Activated T-helper 1 cell treated with anti-CD3 and anti-CD28 coated beads, Interleukin-12 subunit alpha, Interleukin-12 subunit beta, Interleukin-2, Interleukin-4 antibody, amounts not matched to agents 30 ng/mL and 10 ng/mL and 1 ng/mL, durations not matched to agents 14 hours and 24 hours and 36 hours (primary cell): ENCODE results near the gene BCAS1. TPM values are rescaled to one million over a fixed set of nuclear protein-coding genes. Genes with fewer than 3 reads are reported as not detected.

Source experiments
- DNase-seq: peaks from one replicate; pipeline ENCODE4 v3.0.0; 2021; ENCODE audit warnings: low spot score
- H3K27ac Mint-ChIP-seq: one replicate; pipeline ENCODE4 v1.8.0; 2021; ENCODE audit warnings: mild to moderate bottlenecking, mixed read lengths
- H3K27me3 Mint-ChIP-seq: one replicate; pipeline ENCODE4 v1.8.0; 2022; ENCODE audit warnings: mild to moderate bottlenecking, moderate library complexity, mixed read lengths; ENCODE audit not compliant: insufficient read depth
- H3K36me3 Mint-ChIP-seq: one replicate; pipeline ENCODE4 v1.8.0; 2021; ENCODE audit warnings: low read depth, mixed read lengths
- H3K4me1 Mint-ChIP-seq: one replicate; pipeline ENCODE4 v1.8.0; 2021; ENCODE audit warnings: low read depth, mixed read lengths
- H3K4me3 Mint-ChIP-seq: one replicate; pipeline ENCODE4 v1.8.0; 2021; ENCODE audit warnings: mild to moderate bottlenecking, moderate library complexity, mixed read lengths
- H3K9me3 Mint-ChIP-seq: one replicate; pipeline ENCODE4 v1.8.0; 2021; ENCODE audit warnings: mixed read lengths
- intact Hi-C: fragments of 100-400 bp; cut with micrococcal nuclease; formaldehyde crosslinking; loops from one replicate; pipeline ENCODE4 v1.15.1; 2024
- total RNA-seq: library from RNA; stranded (reverse); gene quantifications from 2 replicates; pipeline ENCODE4 v1.2.3, GENCODE V29; 2022

Gene BCAS1
- total RNA-seq, 1 donor from 2014 or later = not detected

GRCh38 chr20:53949319-53949839, 121.0 kb downstream of the BCAS1 start:
- Mint-ChIP-seq H3K27me3 (no peaks in the 10 kb centered on the region), H3K27ac (peak overlapping the region; percentile 92), H3K4me1 (peaks cover 35% of the 10 kb centered on the region), H3K4me3 (peak overlapping the region; percentile 72), H3K36me3 (peaks cover 4% of the 10 kb centered on the region), H3K9me3 (peaks cover 13% of the 10 kb centered on the region)
- intact Hi-C loops = loop anchor here (1.0 to 5.0 kb wide), 3 partner anchors 79 to 258 kb away; partner anchors contain the start of gene PFDN4
- DNase-seq = peak; percentile 75

- intact Hi-C loops = loop anchor here (1.0 to 5.0 kb wide), 3 partner anchors 78 to 259 kb away; partner anchors contain the start of gene PFDN4
- peaks cover 4% of the 10 kb centered on the region for H3K36me3 Mint-ChIP-seq
- H3K9me3 Mint-ChIP-seq = peaks cover 12% of the 10 kb centered on the region
- H3K4me1 Mint-ChIP-seq = peaks cover 42% of the 10 kb centered on the region
- peak overlapping the region; percentile 92 for H3K27ac Mint-ChIP-seq
- no peaks in the 10 kb centered on the region for H3K27me3 Mint-ChIP-seq
- peak overlapping the region; percentile 72 for H3K4me3 Mint-ChIP-seq
- DNase-seq = no peak
Measured at GRCh38 chr20:53948383-53949318, 121.7 kb downstream of the BCAS1 start.

- H3K27me3 Mint-ChIP-seq = no peaks in the 10 kb centered on the region
- H3K27ac Mint-ChIP-seq = no peak overlapping the region
- no peak for DNase-seq
- H3K36me3 Mint-ChIP-seq = peaks cover 2% of the 10 kb centered on the region
- no peak overlapping the region for H3K4me3 Mint-ChIP-seq
- H3K9me3 Mint-ChIP-seq = peaks cover 6% of the 10 kb centered on the region
- intact Hi-C loops = loop anchor here (5.0 kb wide), 2 partner anchors 95 to 260 kb away; partner anchors contain the start of gene PFDN4
- peaks cover 50% of the 10 kb centered on the region for H3K4me1 Mint-ChIP-seq
Measured at GRCh38 chr20:53947501-53948195, 122.7 kb downstream of the BCAS1 start.

- Mint-ChIP-seq H3K9me3 (no peaks in the 10 kb centered on the region), H3K4me1 (peaks cover 57% of the 10 kb centered on the region), H3K27me3 (no peaks in the 10 kb centered on the region), H3K4me3 (no peak overlapping the region), H3K36me3 (peaks cover 2% of the 10 kb centered on the region), H3K27ac (no peak overlapping the region)
- DNase-seq = no peak
- intact Hi-C loops = loop anchor here (5.0 kb wide), 2 partner anchors 96 to 261 kb away; partner anchors contain the start of gene PFDN4
Measured at GRCh38 chr20:53946106-53946505, 124.3 kb downstream of the BCAS1 start.

- no peak overlapping the region for H3K4me3 Mint-ChIP-seq
- no peaks in the 10 kb centered on the region for H3K9me3 Mint-ChIP-seq
- H3K27me3 Mint-ChIP-seq = no peaks in the 10 kb centered on the region
- peaks cover 2% of the 10 kb centered on the region for H3K36me3 Mint-ChIP-seq
- intact Hi-C loops = loop anchor here (5.0 kb wide), 2 partner anchors 97 to 262 kb away; partner anchors contain the start of gene PFDN4
- H3K27ac Mint-ChIP-seq = no peak overlapping the region
- peaks cover 59% of the 10 kb centered on the region for H3K4me1 Mint-ChIP-seq
- DNase-seq = no peak
Measured at GRCh38 chr20:53945478-53945877, 124.9 kb downstream of the BCAS1 start.

GRCh38 chr20:53944796-53945195, 125.6 kb downstream of the BCAS1 start:
- H3K36me3 Mint-ChIP-seq = peaks cover 2% of the 10 kb centered on the region
- no peak overlapping the region for H3K4me3 Mint-ChIP-seq
- H3K27me3 Mint-ChIP-seq = no peaks in the 10 kb centered on the region
- H3K9me3 Mint-ChIP-seq = no peaks in the 10 kb centered on the region
- no peak for DNase-seq
- no peak overlapping the region for H3K27ac Mint-ChIP-seq
- intact Hi-C loops = loop anchor here (5.0 kb wide), 4 partner anchors 98 to 787 kb away; partner anchors contain the start of gene PFDN4
- peaks cover 58% of the 10 kb centered on the region for H3K4me1 Mint-ChIP-seq

GRCh38 chr20:53943522-53944291, 126.7 kb downstream of the BCAS1 start:
- H3K27me3 Mint-ChIP-seq = no peaks in the 10 kb centered on the region
- DNase-seq = no peak
- peaks cover 55% of the 10 kb centered on the region for H3K4me1 Mint-ChIP-seq
- no peaks in the 10 kb centered on the region for H3K9me3 Mint-ChIP-seq
- intact Hi-C loops = loop anchor here (2.0 to 5.0 kb wide), 3 partner anchors 119 to 786 kb away; no protein-coding TSS in a partner anchor
- H3K36me3 Mint-ChIP-seq = peaks cover 2% of the 10 kb centered on the region
- no peak overlapping the region for H3K4me3 Mint-ChIP-seq
- H3K27ac Mint-ChIP-seq = peak overlapping the region; percentile 59

- H3K4me3 Mint-ChIP-seq = no peak overlapping the region
- no peak overlapping the region for H3K27ac Mint-ChIP-seq
Measured at GRCh38 chr20:53942973-53943372, 127.4 kb downstream of the BCAS1 start.

GRCh38 chr20:53942472-53942816, 128.0 kb downstream of the BCAS1 start:
- H3K27me3 Mint-ChIP-seq = no peaks in the 10 kb centered on the region
- no peaks in the 10 kb centered on the region for H3K9me3 Mint-ChIP-seq
- H3K4me3 Mint-ChIP-seq = no peak overlapping the region
- no peak overlapping the region for H3K27ac Mint-ChIP-seq
- no peak for DNase-seq
- intact Hi-C loops = loop anchor here (2.0 to 5.0 kb wide), 3 partner anchors 120 to 785 kb away; no protein-coding TSS in a partner anchor
- H3K36me3 Mint-ChIP-seq = no peaks in the 10 kb centered on the region
- H3K4me1 Mint-ChIP-seq = peaks cover 54% of the 10 kb centered on the region

More at GRCh38 chr20:53942973-53943372, 127.4 kb downstream of the BCAS1 start:
- H3K27me3 Mint-ChIP-seq = no peaks in the 10 kb centered on the region
- intact Hi-C loops = loop anchor here (2.0 to 5.0 kb wide), 3 partner anchors 120 to 786 kb away; no protein-coding TSS in a partner anchor
- peaks cover 55% of the 10 kb centered on the region for H3K4me1 Mint-ChIP-seq
- no peaks in the 10 kb centered on the region for H3K9me3 Mint-ChIP-seq
- no peaks in the 10 kb centered on the region for H3K36me3 Mint-ChIP-seq
- no peak for DNase-seq

GRCh38 chr20:53941680-53942471, 128.5 kb downstream of the BCAS1 start:
- H3K27ac Mint-ChIP-seq = no peak overlapping the region
- H3K27me3 Mint-ChIP-seq = no peaks in the 10 kb centered on the region
- H3K9me3 Mint-ChIP-seq = no peaks in the 10 kb centered on the region
- no peaks in the 10 kb centered on the region for H3K36me3 Mint-ChIP-seq
- no peak overlapping the region for H3K4me3 Mint-ChIP-seq
- no peak for DNase-seq
- H3K4me1 Mint-ChIP-seq = peaks cover 54% of the 10 kb centered on the region
- intact Hi-C loops = loop anchor here (2.0 to 5.0 kb wide), 3 partner anchors 121 to 785 kb away; no protein-coding TSS in a partner anchor

- no peaks in the 10 kb centered on the region for H3K36me3 Mint-ChIP-seq
- H3K27me3 Mint-ChIP-seq = no peaks in the 10 kb centered on the region
- H3K9me3 Mint-ChIP-seq = no peaks in the 10 kb centered on the region
- no peak overlapping the region for H3K27ac Mint-ChIP-seq
- peaks cover 57% of the 10 kb centered on the region for H3K4me1 Mint-ChIP-seq
- H3K4me3 Mint-ChIP-seq = no peak overlapping the region
- intact Hi-C loops = loop anchor here (1.0 to 5.0 kb wide), 3 partner anchors 363 to 784 kb away; no protein-coding TSS in a partner anchor
- no peak for DNase-seq
Measured at GRCh38 chr20:53940907-53941545, 129.4 kb downstream of the BCAS1 start.
